VCaP (cell line): ENCODE measurements around the gene NCKAP1.

Experiments
- H3K27ac ChIP-seq: fragments of 450-650 bp; 2 replicates; pipeline ENCODE4 v1.5.1; 2017
- TF ChIP-seq, protein P1 (sequence below): fragments of 450-650 bp; conservative IDR thresholded peaks from 2 replicates; pipeline ENCODE4 v1.5.1; 2017; ENCODE audit warnings: mild to moderate bottlenecking, moderate library complexity

Gene NCKAP1

DNA sequence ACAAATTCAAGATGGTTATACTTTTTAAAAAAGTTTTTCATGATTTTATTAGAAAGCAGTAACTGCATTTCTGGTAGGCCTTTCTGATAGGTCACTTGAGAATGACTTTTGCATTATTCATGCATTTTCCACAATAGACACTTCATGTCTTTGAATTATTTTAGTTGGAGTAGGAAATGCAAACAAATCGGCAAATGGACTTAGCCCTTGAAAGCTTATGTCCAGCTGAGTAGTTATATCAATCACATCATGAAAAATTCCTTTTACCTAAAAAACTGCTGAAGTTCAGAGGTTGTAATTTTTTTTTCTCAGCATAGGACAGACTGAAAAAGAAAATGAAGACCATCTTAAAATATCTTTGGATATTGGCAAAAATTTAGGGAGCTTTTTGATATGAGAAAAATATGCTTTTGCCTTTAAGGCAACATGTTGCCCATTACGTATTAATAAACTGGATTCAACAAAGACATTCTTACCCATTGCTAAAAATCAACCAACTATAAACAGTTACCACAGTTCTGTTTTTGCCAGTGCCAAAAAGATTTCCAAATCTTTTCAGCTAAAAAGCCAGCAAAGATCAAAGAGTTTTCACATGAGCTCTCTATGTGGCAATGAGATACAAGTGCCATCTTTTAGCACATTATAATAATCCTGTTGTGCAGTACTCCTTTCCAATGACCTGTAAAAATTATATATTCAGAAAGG is 126.3 kb downstream of the NCKAP1 start:
- TF ChIP-seq, protein P1, sequence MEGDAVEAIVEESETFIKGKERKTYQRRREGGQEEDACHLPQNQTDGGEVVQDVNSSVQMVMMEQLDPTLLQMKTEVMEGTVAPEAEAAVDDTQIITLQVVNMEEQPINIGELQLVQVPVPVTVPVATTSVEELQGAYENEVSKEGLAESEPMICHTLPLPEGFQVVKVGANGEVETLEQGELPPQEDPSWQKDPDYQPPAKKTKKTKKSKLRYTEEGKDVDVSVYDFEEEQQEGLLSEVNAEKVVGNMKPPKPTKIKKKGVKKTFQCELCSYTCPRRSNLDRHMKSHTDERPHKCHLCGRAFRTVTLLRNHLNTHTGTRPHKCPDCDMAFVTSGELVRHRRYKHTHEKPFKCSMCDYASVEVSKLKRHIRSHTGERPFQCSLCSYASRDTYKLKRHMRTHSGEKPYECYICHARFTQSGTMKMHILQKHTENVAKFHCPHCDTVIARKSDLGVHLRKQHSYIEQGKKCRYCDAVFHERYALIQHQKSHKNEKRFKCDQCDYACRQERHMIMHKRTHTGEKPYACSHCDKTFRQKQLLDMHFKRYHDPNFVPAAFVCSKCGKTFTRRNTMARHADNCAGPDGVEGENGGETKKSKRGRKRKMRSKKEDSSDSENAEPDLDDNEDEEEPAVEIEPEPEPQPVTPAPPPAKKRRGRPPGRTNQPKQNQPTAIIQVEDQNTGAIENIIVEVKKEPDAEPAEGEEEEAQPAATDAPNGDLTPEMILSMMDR, result no peak
- H3K27ac ChIP-seq, result no peak overlapping the region

DNA sequence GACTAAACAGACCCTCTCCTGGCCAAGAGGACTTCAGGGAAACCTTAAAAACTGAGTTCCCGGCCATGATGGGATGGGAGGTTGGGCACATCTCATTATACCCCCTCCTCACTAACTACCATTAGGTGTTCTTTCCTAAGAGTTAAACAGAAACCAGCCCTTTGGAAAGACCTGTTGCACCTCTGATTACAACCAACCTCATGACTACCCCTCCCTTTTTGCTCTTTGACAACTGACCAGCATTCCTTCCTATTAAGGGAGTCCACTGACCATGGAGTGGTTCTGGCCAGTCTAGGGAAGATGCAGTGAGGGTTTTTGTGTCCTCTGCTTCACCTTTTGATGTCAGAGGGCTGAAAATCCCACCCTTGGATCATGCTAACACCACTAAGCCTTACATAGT is 127.3 kb downstream of the NCKAP1 start:
- no peak overlapping the region for H3K27ac ChIP-seq
- TF ChIP-seq, protein P1, result no peak

- TF ChIP-seq, protein P1, result no peak
- no peak overlapping the region for H3K27ac ChIP-seq
Measured at GRCh38 chr2:182907081-182907830, 131.0 kb downstream of the NCKAP1 start.

GRCh38 chr2:182906454-182906853 is 131.8 kb downstream of the NCKAP1 start:
- TF ChIP-seq, protein P1, result no peak
- no peak overlapping the region for H3K27ac ChIP-seq

DNA sequence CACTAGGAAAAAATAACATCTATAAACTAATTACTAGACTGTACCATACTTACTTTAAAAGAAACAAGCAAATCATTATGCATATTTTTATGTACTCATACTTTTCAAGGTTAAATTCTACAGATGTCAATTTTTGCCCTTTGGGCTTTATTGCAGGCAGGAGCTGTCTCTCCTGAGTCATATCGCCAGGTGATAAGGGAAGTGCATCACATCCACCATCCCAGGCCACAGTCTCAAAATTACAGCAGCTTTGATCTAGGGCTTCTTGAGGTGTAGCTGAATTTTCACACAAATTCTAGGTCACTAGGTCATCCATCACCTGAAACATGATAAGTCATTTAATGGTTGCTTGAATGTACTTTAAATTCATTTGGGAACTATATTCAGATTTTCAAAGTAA is 133.4 kb downstream of the NCKAP1 start:
- no peak overlapping the region for H3K27ac ChIP-seq
- TF ChIP-seq, protein P1, result no peak

GRCh38 chr2:182903566-182903965 is 134.7 kb downstream of the NCKAP1 start:
- H3K27ac ChIP-seq, result no peak overlapping the region
- TF ChIP-seq, protein P1, result no peak

DNA sequence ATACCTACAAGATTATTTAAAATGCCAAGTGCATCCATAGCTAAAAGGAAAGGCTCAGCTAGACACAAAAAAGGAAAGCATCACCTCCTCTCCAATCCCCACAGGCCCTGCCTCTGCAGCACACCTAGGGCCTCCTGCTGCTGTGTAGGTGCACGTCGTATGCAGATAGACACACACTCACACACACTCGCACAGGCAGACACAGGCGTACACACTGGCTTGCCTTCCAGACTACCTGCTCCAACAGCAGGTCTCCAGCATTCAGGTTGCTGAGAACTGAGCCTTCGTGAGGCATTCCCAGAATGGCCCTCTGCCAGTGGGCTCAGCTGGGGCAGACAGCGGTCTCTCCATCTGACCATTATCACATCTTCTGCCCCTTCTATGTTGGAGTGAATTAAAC is 136.5 kb downstream of the NCKAP1 start:
- no peak overlapping the region for H3K27ac ChIP-seq
- TF ChIP-seq, protein P1, result no peak
